CD4-positive, alpha-beta T cell treated with Interleukin-1 beta for 1 hour (primary cell): ENCODE measurements around the gene GAS6.
"Not testable (repeated sequence)": the region's sequence is repeated elsewhere in the genome, so short reads cannot be mapped to it uniquely, and the experiment has no call there.

Source experiments
- DNase-seq, 2 donors: peaks; one replicate each; pipeline ENCODE4 v3.0.0-alpha.2; 2020 to 2022

GAS6 gene

GRCh38 chr13:113804017-113804702 is 59.7 kb downstream of the GAS6 start:
- no peak for DNase-seq

GRCh38 chr13:113803409-113804016 is 60.4 kb downstream of the GAS6 start:
- DNase-seq = no peak

GRCh38 chr13:113802761-113803160 is 61.1 kb downstream of the GAS6 start:
- DNase-seq = no peak

- no peak for DNase-seq
Observed at GRCh38 chr13:113802090-113802531, 61.8 kb downstream of the GAS6 start.

- no peak for DNase-seq
Observed at GRCh38 chr13:113801289-113801961, 62.5 kb downstream of the GAS6 start.

- no peak for DNase-seq
Observed at GRCh38 chr13:113800576-113800926, 63.3 kb downstream of the GAS6 start.

- no peak for DNase-seq
Observed at GRCh38 chr13:113798200-113798811, 65.6 kb downstream of the GAS6 start.

GRCh38 chr13:113796964-113797676 is 66.8 kb downstream of the GAS6 start:
- no peak for DNase-seq

GRCh38 chr13:113796211-113796963 is 67.5 kb downstream of the GAS6 start:
- DNase-seq = no peak

- not testable (repeated sequence) for DNase-seq
Observed at GRCh38 chr13:113795362-113795761, 68.5 kb downstream of the GAS6 start.

GRCh38 chr13:113794764-113795173 is 69.1 kb downstream of the GAS6 start:
- no peak for DNase-seq

- DNase-seq = no peak
Observed at GRCh38 chr13:113794086-113794485, 69.8 kb downstream of the GAS6 start.

- DNase-seq = no peak
Observed at GRCh38 chr13:113793718-113794085, 70.2 kb downstream of the GAS6 start.

GRCh38 chr13:113792886-113793717 is 70.8 kb downstream of the GAS6 start:
- DNase-seq = no peak

- DNase-seq = no peak
Observed at GRCh38 chr13:113792236-113792770, 71.6 kb downstream of the GAS6 start.

- no peak for DNase-seq
Observed at GRCh38 chr13:113791761-113792160, 72.1 kb downstream of the GAS6 start.

GRCh38 chr13:113791226-113791625 is 72.7 kb downstream of the GAS6 start:
- no peak for DNase-seq

GRCh38 chr13:113789931-113790330 is 73.9 kb downstream of the GAS6 start:
- not testable (repeated sequence) for DNase-seq

- no peak for DNase-seq
Observed at GRCh38 chr13:113789167-113789566, 74.7 kb downstream of the GAS6 start.

GRCh38 chr13:113788413-113789135 is 75.3 kb downstream of the GAS6 start:
- DNase-seq = no peak
